Aorta (tissue), 5 donors: Measurements from ENCODE around the gene HNRNPR. TPM values are rescaled to one million over a fixed set of nuclear protein-coding genes. Genes with fewer than 3 reads are reported as not detected.

Experiments
- ATAC-seq: fragments of 200-7000 bp; cut with Tn5 transposase; one replicate; pipeline ENCODE4 v1.9.1; 2022; ENCODE audit warnings: moderate library complexity; ENCODE audit not compliant: low FRiP score
- DNase-seq, 2 donors: peaks; one replicate each; pipeline ENCODE4 v3.0.0-alpha.2; 2020
- H3K27ac ChIP-seq, 2 donors: one replicate each; pipeline ENCODE4 v1.5.1; 2013; ENCODE audit warnings: low read length in 2 of 2, mild to moderate bottlenecking in 2 of 2, moderate library complexity in 2 of 2, control low read depth in 1 of 2, inconsistent platforms in 1 of 2, low read depth in 1 of 2
- H3K27me3 ChIP-seq, 2 donors: one replicate each; pipeline ENCODE4 v1.6.1; 2013; ENCODE audit warnings: control low read depth in 1 of 2, low read length in 1 of 2, mild to moderate bottlenecking in 1 of 2, moderate library complexity in 1 of 2; ENCODE audit not compliant: insufficient read depth in 2 of 2, control insufficient read depth in 1 of 2
- H3K36me3 ChIP-seq, 2 donors: one replicate each; pipeline ENCODE4 v1.6.1; 2013; ENCODE audit warnings: control low read depth in 1 of 2, low read length in 1 of 2, mild to moderate bottlenecking in 1 of 2; ENCODE audit not compliant: insufficient read depth in 2 of 2, control insufficient read depth in 1 of 2
- H3K4me1 ChIP-seq, 2 donors: one replicate each; pipeline ENCODE4 v1.6.1; 2013; ENCODE audit warnings: low read length in 2 of 2, control low read depth in 1 of 2, mild to moderate bottlenecking in 1 of 2, moderate library complexity in 1 of 2; ENCODE audit not compliant: insufficient read depth in 2 of 2, control insufficient read depth in 1 of 2
- H3K4me3 ChIP-seq, 2 donors: one replicate each; pipeline ENCODE4 v1.5.1; 2013; ENCODE audit warnings: low read length in 2 of 2, control low read depth in 1 of 2, mild to moderate bottlenecking in 1 of 2
- H3K9me3 ChIP-seq: one replicate; pipeline ENCODE4 v1.6.1; 2013; ENCODE audit warnings: mild to moderate bottlenecking, low read length; ENCODE audit not compliant: control insufficient read depth
- WGBS, 2 donors: extraction: QIAGEN DNeasy Blood & Tissue Kit; methylation state at CpG; one replicate each; pipeline ENCODE4 v1.1.7; 2013; 5-methylcytosine and 5-hydroxymethylcytosine counted together
- intact Hi-C, 2 donors: fragments of 100-400 bp; cut with DNase I; formaldehyde crosslinking; loops; one replicate each; pipeline versions ENCODE4 v1.14.2 to v1.15.0; 2022
- polyA plus RNA-seq, 2 donors: library from polyadenylated mRNA; stranded (reverse); fragments of 200-250 nt; gene quantifications; one replicate each; pipeline ENCODE4 v1.2.3, GENCODE V29; 2013
- total RNA-seq, 2 donors: library from RNA; stranded (reverse); fragmentation: NEBNext Ultra II Directional; extraction: Animal tissue kit (Norgen Biotek cat#: 25700); gene quantifications; one replicate each; pipeline ENCODE4 v1.2.1, GENCODE V29; 2021
- donor health status: healthy with polysubstance abuse.
- donor health status: Bipolar disorder and iron deficiency.
- donor health status: DM: no; HTN: no; CAD: no.
- donor health status: DM: no; HTN: no; CAD: no.
- donor health status: DM: yes; HTN: yes; CAD: no.

The HNRNPR gene
- total and polyA plus RNA-seq, 4 donors = 56.6 to 120 (median 90.9) TPM

DNA sequence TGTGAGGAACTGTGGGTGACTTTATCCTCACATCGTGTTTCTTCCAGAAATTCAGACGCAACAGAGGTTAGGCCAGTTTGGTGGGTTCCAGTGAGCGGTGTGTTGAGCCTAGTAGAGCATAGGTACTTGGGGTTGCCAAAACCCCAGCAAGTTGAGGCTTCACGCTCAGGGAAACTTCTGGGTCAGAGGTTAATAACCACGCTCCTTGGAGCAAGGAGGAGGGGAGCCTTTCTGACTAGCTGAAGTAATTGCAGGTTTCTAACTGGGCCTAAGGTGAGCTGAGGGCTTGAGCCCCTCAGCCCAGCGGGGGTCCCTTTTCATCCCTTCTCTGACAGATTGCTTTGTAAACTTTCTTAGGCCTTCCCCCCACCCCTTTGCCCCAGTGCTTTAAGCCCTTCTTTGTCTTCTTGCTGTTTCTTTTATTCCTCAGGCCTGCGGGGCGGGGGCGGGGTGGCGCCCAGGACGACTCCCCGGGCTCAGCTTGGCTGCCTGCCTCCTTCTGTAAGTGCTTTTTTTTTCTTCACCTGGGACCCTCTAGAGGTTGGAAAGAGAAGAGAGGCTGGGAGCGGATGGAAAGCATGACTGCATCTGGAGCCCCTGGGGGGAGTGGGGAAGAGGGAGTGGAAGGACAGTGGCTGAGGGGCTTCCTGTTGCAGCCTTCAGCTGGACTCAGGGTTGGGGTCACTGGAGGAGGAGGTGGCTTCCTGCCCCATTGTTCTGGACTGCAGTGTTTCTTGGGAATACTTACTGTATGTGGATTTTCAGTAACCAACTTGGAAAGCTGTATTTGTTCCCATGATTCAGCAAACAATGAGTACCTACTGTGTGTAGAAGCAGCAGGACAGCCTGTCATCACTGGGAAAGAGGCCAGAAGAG lies 26.9 kb upstream of the HNRNPR start:
- Histone ChIP-seq H3K4me1 (peaks cover 0 to 4% of the 10 kb centered on the region in 2 donors), H3K4me3 (no peak overlapping the region), H3K27ac (no peak overlapping the region), H3K27me3 (no peaks in the 10 kb centered on the region), H3K36me3 (no peaks in the 10 kb centered on the region), H3K9me3 (no peaks in the 10 kb centered on the region)
- intact Hi-C loops = no loop called here
- DNase-seq (no peak), ATAC-seq (no peak)
- 24 to 28% methylated on average over 13 of the region's 13 CpGs for WGBS, 2 donors

DNA sequence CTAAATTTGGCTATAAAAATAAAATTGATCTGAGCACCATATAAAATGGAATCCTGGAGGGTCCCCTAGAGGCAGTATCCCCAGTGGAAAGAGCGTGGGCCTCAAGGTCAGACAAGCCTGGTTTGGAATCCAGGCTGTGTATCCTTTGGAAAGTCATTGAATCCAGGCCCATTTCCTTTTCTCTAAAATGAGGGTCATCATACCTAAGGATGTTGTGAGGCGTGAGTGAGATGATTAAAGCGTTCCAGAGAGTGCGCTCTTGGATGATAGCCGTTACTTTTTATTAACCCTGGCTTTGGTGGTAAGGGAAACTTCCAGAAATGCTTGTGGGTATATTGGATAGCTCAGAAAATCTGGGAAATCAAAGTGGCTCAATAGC lies 26.2 kb upstream of the HNRNPR start:
- peaks cover 0 to 4% of the 10 kb centered on the region in 2 donors for H3K4me1 ChIP-seq
- no peaks in the 10 kb centered on the region for H3K9me3 ChIP-seq
- no peaks in the 10 kb centered on the region for H3K36me3 ChIP-seq
- WGBS, 2 donors = 21 to 27% methylated on average over 5 of the region's 5 CpGs
- DNase-seq = no peak
- no peak overlapping the region for H3K4me3 ChIP-seq
- H3K27me3 ChIP-seq = no peaks in the 10 kb centered on the region
- no peak for ATAC-seq
- intact Hi-C loops = no loop called here
- peak overlapping the region; percentile 52 to 54 for H3K27ac ChIP-seq

DNA sequence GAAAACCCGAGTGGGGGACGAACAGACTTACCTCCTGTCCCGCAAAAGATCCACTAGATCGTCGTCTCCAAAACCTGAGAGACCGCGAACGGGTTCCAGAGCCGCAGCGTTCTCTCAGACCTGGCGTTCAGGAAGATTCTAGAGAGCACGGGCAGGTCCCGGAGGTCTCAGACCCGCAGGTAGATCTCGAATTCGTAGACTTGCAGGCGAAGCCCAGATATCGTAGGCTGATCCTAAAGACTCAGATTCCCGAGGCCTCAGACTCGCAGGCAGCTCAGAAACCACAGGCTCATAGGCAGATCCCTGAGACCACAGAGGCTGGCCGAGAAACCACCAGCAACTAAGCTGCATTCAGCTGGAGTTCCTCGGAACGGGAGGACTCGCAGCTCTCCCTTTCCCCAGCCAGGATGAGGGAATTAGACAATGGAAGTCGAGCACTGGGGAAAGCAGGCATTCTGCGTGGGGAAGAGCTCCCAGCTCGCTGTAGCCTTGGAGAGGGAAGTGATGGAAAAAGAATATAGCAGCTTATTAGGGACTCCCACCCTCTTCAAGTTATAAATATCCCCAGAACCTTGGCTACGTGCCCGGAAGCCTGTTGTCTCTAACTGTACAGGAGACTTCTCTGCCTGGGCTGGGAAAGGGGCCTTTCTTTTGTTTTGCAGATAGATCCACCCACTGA lies 25.4 kb upstream of the HNRNPR start, which contains the start of gene ZNF436:
Gene ZNF436, minus strand, starts transcription at position 502 of the 679 bp plus-strand sequence. CDS start 1,831 bp downstream, outside the sequence.
- peak within 1 kb of the TSS; percentile 52 to 93 for H3K27ac ChIP-seq
- no peaks in the 10 kb centered on the region for H3K9me3 ChIP-seq
- intact Hi-C loops = loop anchor here in 1 of 2 donors (5.0 kb wide), 1 partner anchor 33 kb away; no protein-coding TSS in a partner anchor
- H3K4me1 ChIP-seq = peaks cover 0 to 4% of the 10 kb centered on the region in 2 donors
- H3K36me3 ChIP-seq = no peaks in the 10 kb centered on the region
- peak within 1 kb of the TSS; percentile 60 to 89 for H3K4me3 ChIP-seq
- ATAC-seq (peak; percentile 9), DNase-seq (peak; percentile 85 to 94)
- H3K27me3 ChIP-seq = no peaks in the 10 kb centered on the region
- WGBS, 2 donors = 0 to 1% methylated on average over 29 of the region's 29 CpGs

DNA sequence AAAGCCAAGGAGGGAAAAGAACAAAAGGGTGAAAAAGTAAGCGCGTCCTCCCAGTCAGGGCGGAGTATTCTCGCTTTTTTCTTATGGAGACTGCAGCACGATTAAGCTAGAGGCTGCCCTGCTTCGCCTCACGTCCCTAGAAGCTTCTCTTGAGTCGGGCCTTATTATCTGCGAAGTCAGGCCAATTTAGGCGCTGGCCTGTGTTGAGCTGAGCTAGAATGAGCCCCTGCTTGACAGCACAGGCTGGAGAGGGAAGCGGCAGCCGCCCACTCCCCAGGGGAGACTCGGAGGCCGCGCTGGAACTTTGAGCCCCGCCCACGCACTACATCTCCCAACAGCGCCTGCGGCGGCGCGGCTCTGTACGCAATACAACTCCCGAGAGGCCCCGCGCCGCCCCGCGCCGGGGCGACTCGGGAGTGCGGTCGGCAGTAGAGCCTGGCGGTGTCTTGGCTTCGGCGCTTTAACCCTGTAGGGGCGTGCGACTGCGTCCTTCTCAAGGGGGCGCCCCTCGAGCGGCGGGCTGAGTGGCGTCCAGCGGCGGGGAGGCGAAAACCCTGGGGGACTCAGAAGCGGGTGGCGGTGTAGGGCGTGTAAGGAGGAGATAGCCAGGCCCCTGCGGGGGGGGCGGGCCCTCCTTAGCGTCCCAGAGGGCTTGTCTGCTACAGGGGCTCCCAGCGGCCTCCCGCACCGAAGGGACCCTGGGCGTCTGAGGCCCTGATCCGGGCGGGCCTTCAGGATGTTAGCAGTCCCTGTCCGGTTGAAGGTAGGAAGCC lies 24.7 kb upstream of the HNRNPR start:
- intact Hi-C loops = loop anchor here in 1 of 2 donors (1.0 to 5.0 kb wide), 2 partner anchors 24 to 34 kb away; partner anchors contain the start of gene HNRNPR
- WGBS, 2 donors = 0% methylated on average over 60 to 61 of the region's 61 CpGs
- peak overlapping the region; percentile 60 to 89 for H3K4me3 ChIP-seq
- no peaks in the 10 kb centered on the region for H3K9me3 ChIP-seq
- ATAC-seq (peak; percentile 94), DNase-seq (peak; percentile 95 to 96)
- H3K27ac ChIP-seq = peak overlapping the region; percentile 43 to 93
- no peaks in the 10 kb centered on the region for H3K36me3 ChIP-seq
- H3K4me1 ChIP-seq = peaks cover 0 to 4% of the 10 kb centered on the region in 2 donors
- no peaks in the 10 kb centered on the region for H3K27me3 ChIP-seq

DNA sequence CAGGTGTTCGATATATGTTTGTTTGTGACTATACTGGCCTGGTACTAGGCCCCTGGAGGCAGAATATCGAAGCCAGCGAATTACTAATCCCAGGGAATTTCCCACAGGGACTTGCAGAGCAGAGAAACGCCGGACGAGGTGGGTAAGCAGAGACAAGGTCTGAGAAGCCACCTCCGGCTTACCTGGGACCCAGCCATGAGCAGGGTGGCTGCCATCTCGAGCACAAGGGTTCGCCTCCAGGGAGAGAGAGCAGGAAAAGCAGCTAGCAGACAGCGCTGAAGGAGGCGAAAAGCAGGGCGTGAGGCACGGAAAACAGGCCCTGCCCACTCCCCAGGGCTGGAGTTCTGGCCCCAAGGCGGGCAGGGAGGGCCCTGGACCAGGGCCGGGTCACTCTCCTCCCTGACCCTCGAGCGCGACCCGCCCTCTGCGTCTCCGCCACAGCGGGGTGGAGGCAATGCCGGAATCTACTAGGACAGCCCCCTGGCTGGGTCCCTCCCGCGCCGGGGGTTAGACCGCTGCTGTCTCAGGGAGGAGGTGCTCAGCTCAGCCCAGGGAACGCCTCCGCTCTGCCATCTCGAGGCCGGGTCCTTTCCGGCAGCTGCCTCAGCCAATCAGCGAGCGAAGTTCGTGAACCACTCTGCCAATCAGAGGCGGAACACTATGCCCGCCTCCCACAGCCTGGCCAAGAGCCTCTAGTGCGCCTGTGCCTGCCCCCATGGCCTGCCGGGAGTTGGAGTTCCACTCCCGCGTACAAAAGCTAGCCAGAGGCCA lies 23.9 kb upstream of the HNRNPR start:
- H3K36me3 ChIP-seq = peaks cover 0 to under 1% of the 10 kb centered on the region in 2 donors
- no peaks in the 10 kb centered on the region for H3K27me3 ChIP-seq
- peaks cover 0 to 4% of the 10 kb centered on the region in 2 donors for H3K4me1 ChIP-seq
- peak overlapping the region; percentile 60 to 75 for H3K4me3 ChIP-seq
- intact Hi-C loops = loop anchor here in 1 of 2 donors (1.0 to 5.0 kb wide), 2 partner anchors 24 to 34 kb away; partner anchors contain the start of gene HNRNPR
- no peaks in the 10 kb centered on the region for H3K9me3 ChIP-seq
- ATAC-seq (peak; percentile 97), DNase-seq (peak; percentile 99)
- 0 to 1% methylated on average over 37 to 41 of the region's 41 CpGs for WGBS, 2 donors
- peak overlapping the region in 1 of 2 donors; percentile 93 for H3K27ac ChIP-seq

GRCh38 chr1:23367451-23367790 lies 23.3 kb upstream of the HNRNPR start:
- Histone ChIP-seq H3K4me3 (peak overlapping the region; percentile 37 to 75), H3K36me3 (peaks cover 6% of the 10 kb centered on the region in 2 donors)

DNA sequence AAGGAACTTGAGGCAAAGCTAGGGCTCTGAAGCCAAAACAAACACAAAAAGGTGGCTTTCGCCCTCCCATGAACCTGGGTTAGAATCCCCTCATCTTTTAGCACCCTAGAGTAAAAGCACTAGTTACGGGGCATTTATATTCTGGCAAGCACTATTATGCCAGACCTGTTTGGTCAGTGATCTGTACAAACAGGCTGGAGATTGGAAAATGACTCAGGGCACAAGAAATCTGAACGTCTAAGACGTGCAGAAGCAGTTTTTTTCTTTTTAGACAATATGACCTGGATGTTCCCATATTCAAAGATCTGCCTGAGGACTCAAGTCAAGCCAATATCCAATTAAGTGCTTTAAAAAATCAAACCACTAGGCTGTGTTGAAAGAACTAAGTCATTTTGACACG lies 22.5 kb upstream of the HNRNPR start:
- peaks cover 10 to 12% of the 10 kb centered on the region in 2 donors for H3K36me3 ChIP-seq
- H3K27ac ChIP-seq = no peak overlapping the region
- H3K9me3 ChIP-seq = peaks cover 9% of the 10 kb centered on the region

More at GRCh38 chr1:23367451-23367790, 23.3 kb upstream of the HNRNPR start:
- WGBS, 2 donors = 22 to 34% methylated on average over 9 of the region's 9 CpGs
- intact Hi-C loops = loop anchor here in 1 of 2 donors (5.0 kb wide), 1 partner anchor 35 kb away; no protein-coding TSS in a partner anchor
- ATAC-seq (no peak), DNase-seq (no peak)
- peaks cover 4% of the 10 kb centered on the region for H3K9me3 ChIP-seq
- no peaks in the 10 kb centered on the region for H3K27me3 ChIP-seq
- H3K4me1 ChIP-seq = peaks cover 0 to 4% of the 10 kb centered on the region in 2 donors
- peak overlapping the region in 1 of 2 donors; percentile 13 for H3K27ac ChIP-seq

More for the DNA sequence above, 22.5 kb upstream of the HNRNPR start:
- intact Hi-C loops = loop anchor here in 1 of 2 donors (5.0 kb wide), 1 partner anchor 36 kb away; no protein-coding TSS in a partner anchor
- ATAC-seq (no peak), DNase-seq (no peak)
- H3K27me3 ChIP-seq = no peaks in the 10 kb centered on the region
- H3K4me3 ChIP-seq = no peak overlapping the region
- peaks cover 0 to 4% of the 10 kb centered on the region in 2 donors for H3K4me1 ChIP-seq
- WGBS, 2 donors = 37 to 48% methylated on average over 5 of the region's 5 CpGs
